Measurements from ENCODE around the gene TSSK3. TPM values are rescaled to one million over a fixed set of nuclear protein-coding genes. Genes with fewer than 3 reads are reported as not detected.
"Not testable (repeated sequence)": the region's sequence is repeated elsewhere in the genome, so short reads cannot be mapped to it uniquely, and the experiment has no call there.

The TSSK3 gene
- total RNA-seq, 1 donor = 0.86 TPM

DNA sequence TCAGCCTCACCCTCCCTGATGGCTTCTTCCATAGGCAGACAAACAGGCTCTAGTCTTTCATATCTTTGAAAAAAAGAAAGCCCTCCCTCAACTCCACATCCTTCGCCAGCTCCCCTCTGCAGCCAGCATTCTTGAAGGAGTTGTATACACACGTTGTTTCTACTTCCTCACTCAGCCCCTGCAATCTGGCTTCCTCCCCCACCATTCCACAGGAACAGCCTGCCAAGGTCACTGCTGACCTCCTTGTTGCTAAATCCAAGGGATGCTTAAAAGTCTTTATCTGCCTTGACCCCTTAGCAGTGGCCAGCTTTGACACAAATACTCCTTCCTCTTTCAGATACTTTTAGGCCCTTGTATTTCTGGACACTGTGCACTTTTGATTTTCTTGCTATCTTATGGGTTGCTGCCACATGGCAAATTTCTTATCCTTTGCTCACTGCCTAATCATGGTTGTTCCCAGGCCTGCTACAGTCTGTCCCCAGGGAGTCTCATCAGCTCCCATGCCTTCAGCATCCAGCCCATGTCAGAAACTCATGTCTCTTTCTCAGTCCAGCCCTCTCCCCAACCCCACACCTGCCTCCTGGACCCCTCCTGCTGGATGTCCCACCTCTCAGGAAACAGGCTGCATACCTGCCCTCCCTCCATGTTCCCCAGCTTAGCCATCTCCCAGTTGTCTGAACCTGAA, 8.3 kb upstream of the TSSK3 start:
- DNase-seq (ENCODE audit: low read depth) = peak; percentile 90
- no peak for TF ChIP-seq CTCF (IDR thresholded peaks at IDR 0.05; ENCODE audit: insufficient read depth, low read depth, low read length)
- H3K4me3 ChIP-seq (ENCODE audit: low read depth, low read length) = no peak overlapping the region

DNA sequence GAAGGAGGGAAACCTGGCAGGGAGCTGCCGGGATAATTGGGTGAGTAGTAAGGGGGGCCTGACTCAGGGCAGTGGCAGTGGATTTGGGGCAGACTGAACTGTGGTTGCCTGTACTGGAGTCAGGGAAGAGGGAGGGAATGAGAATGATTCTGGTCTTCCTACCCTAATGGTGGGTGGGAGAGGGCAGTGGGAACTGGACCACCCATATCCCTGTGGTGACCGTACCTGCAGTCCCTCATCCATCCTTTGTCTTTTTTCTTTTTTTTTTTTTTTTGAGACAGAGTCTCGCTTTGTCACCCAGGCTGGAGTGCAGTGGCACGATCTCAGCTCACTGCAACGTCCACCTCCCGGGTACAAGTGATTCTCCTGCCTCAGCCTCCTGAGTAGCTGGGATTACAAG, 6.6 kb upstream of the TSSK3 start:
- not testable (repeated sequence) for DNase-seq (ENCODE audit: low read depth); H3K4me3 ChIP-seq (ENCODE audit: low read depth, low read length)

- TF ChIP-seq CTCF (IDR thresholded peaks at IDR 0.05; ENCODE audit: insufficient read depth, low read depth, low read length) = no peak
- no peak overlapping the region for H3K4me3 ChIP-seq (ENCODE audit: low read depth, low read length)
- DNase-seq (ENCODE audit: low read depth) = no peak
These were observed 5.9 kb upstream of the TSSK3 start for GRCh38 chr1:32356478-32356877.

DNA sequence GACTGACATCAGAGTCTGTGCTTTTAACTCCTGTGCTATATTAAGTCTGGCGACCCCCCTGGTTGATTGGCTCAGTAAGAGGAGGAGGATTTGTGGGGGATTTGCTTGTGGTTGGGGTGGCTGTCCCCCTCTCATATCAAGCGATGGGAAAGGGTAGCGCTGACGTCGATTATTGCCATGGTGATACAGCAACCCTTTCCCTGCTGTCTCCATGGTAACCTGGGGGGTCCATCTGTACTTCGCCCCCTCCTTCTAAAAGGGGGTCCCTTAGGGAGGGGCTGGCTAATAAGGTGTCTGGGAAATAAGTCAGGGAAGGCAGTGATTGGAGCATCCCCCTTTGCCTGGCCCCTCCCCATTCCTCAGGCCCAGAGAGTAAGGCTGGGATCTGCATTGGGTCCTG, 4.7 kb upstream of the TSSK3 start:
- DNase-seq (ENCODE audit: low read depth) = no peak
- TF ChIP-seq CTCF (IDR thresholded peaks at IDR 0.05; ENCODE audit: insufficient read depth, low read depth, low read length) = no peak
- no peak overlapping the region for H3K4me3 ChIP-seq (ENCODE audit: low read depth, low read length)

- no peak overlapping the region for H3K4me3 ChIP-seq (ENCODE audit: low read depth, low read length)
- no peak for TF ChIP-seq CTCF (IDR thresholded peaks at IDR 0.05; ENCODE audit: insufficient read depth, low read depth, low read length)
- no peak for DNase-seq (ENCODE audit: low read depth)
These were observed 3.9 kb upstream of the TSSK3 start for GRCh38 chr1:32358435-32358834.

GRCh38 chr1:32361308-32361673, 1.0 kb upstream of the TSSK3 start:
- no peak overlapping the region for H3K4me3 ChIP-seq (ENCODE audit: low read depth, low read length)

More at GRCh38 chr1:32361308-32361673, 1.0 kb upstream of the TSSK3 start:
- TF ChIP-seq CTCF (IDR thresholded peaks at IDR 0.05; ENCODE audit: insufficient read depth, low read depth, low read length) = no peak
- no peak for DNase-seq (ENCODE audit: low read depth)
